ENCODE measurements around the gene MRPS26.
A peak's percentile ranks its signal among the peaks of the same experiment; 100 is the strongest.
"Not testable (repeated sequence)": the region's sequence is repeated elsewhere in the genome, so short reads cannot be mapped to it uniquely, and the experiment has no call there.

Gene MRPS26

GRCh38 chr20:3074812-3075211, 29.0 kb downstream of the MRPS26 start:
- peak; percentile 24 for DNase-seq (ENCODE audit: low spot score)

GRCh38 chr20:3075315-3075714, 29.5 kb downstream of the MRPS26 start:
- not testable (repeated sequence) for DNase-seq (ENCODE audit: low spot score)

DNA sequence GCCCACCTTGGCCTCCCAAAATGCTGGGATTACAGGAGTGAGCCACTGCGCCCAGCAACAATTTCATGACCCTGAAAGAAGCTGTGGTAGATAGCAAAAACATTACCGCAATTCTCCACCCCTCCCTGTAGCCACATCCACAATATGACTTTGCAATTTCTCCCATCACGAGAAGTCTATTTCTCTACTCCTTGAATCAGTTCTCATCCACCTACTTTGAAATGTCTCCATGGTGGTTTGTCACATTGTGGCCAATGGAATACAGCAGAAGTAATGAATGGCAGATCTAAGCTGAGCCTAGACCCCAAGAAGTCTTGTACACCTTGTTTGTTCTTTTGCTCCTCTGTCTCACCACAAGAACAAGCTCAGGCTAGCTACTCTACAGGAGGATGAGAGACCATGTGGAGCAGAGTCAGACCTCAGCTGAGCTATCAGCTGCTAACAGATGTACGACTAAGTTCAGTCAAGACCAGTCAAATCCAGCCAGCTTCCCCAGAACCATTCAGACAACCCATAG, 31.8 kb downstream of the MRPS26 start:
- no peak for DNase-seq (ENCODE audit: low spot score)

DNA sequence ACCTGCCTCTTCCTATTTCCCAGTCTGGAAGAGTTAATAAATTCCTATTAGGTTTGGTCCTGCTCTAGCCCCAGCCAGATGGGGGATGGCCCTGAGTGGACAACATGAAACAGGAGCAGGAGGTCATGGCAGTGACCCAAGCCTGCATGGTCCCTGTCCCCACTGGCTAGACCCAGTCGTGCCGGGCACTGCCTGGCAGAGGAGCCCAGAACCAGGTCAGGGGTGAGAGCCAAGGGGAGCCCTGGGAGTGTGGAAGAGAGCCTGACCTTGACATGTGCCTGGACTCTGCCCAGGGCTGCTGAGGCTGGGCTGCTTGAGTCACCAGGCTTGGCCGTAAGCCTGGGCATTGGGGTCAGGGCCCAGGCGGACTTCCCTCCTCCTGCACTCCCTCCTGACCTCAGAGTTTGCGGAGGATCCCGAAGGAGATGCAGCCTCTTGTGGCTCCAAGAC, 35.1 kb downstream of the MRPS26 start:
- peak; percentile 11 for DNase-seq (ENCODE audit: low spot score)

DNA sequence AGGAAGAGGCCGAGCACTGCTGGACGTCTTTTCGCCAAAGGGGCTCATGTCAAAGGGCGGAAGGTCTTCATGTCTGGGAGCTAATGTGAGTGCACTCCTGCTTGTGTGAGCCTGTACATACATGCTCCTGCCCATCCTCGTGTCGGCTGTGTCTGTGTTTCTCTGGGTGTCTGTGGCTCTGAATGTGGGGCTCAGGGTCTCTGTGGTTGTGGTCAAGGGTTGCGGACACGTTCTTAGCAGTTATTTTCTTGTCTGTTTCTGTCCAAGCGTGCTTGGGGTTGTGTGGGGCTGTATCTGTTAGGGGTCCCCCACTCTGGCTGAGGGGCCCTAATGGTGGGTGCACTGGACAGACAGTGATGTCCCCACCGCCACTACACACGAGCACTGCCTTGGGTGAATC, 35.8 kb downstream of the MRPS26 start:
- no peak for DNase-seq (ENCODE audit: low spot score)

GRCh38 chr20:3082306-3082951, 36.6 kb downstream of the MRPS26 start:
- no peak for DNase-seq (ENCODE audit: low spot score)

DNA sequence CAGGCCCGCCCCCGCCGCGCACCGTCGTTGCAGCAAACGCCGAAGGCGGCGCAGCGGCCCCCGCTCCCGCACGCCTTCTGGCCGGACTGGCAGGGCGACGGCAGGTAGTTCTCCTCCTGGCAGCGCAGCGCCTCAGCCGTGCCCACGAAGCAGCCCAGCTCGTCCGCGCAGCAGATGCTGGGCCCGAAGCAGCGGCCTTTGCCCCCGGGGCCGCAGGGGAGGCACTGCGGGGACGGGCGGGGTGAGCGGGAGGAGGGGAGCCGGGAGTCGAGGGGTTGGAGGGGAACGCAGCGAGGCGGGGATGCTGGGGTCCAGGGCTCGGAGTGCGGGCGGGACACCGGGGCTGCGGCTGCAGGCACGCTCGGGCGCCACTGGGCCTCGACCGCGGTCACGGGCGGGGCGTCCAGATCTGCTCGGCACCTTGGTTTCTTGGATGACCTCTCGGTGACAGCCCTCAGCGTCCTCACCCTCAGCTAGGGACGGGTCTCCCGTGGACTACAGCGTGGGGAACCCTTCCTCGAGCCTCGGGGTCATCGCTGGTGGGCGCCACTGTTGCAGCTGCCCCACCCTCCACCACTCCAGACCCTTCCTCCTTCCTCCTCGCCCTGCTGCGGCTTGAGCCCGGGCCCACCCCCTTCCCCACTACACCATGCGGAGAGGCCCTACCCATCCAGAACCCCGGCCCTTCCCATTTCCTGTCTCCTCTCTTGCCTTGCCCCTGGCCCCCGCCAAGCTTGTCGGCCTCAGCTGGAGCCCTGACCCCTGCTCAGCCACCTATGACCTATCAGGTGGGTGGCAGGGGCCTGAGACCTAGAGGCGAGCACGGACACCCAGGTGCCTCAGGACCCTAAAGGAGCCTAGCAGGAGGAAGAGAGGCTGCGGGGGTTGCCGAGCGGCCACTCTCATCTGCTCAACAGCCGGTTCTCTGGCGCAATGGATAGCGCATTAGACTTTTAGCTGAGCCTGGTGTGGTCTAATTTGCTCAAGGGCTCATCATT, 37.4 kb downstream of the MRPS26 start:
- DNase-seq (ENCODE audit: low spot score): no peak

GRCh38 chr20:3084283-3084985, 38.6 kb downstream of the MRPS26 start, which contains the start of gene AVP:
TSS of gene AVP (minus strand) at chr20:3084724. CDS start at chr20:3084674, 50 bp downstream.
- DNase-seq (ENCODE audit: low spot score): no peak

- no peak for DNase-seq (ENCODE audit: low spot score)
Measured at GRCh38 chr20:3084986-3085360, 39.1 kb downstream of the MRPS26 start.

- no peak for DNase-seq (ENCODE audit: low spot score)
Measured at GRCh38 chr20:3085571-3086072, 39.8 kb downstream of the MRPS26 start.

DNA sequence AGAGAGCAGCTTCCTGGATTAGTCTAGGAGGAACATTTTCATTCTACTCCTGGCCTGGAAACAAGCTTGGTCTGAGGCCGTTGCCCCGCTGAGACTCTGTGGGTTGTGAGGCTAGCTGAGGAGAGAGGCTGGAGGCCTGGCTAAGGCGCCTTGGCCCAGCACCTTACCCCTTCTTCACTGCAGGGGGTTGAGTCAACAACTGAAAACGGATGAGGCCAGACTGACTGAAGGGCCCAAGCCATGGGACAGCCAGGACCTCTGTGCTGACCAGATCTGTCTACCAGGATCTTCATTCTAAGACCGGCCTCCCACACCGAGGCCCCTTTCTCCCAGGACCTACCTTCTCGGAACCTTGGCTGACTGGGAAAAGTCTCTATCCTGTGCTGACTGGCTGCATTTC, 42.2 kb downstream of the MRPS26 start:
- DNase-seq (ENCODE audit: low spot score): no peak

GRCh38 chr20:3090565-3090964, 44.7 kb downstream of the MRPS26 start:
- DNase-seq (ENCODE audit: low spot score): no peak

DNA sequence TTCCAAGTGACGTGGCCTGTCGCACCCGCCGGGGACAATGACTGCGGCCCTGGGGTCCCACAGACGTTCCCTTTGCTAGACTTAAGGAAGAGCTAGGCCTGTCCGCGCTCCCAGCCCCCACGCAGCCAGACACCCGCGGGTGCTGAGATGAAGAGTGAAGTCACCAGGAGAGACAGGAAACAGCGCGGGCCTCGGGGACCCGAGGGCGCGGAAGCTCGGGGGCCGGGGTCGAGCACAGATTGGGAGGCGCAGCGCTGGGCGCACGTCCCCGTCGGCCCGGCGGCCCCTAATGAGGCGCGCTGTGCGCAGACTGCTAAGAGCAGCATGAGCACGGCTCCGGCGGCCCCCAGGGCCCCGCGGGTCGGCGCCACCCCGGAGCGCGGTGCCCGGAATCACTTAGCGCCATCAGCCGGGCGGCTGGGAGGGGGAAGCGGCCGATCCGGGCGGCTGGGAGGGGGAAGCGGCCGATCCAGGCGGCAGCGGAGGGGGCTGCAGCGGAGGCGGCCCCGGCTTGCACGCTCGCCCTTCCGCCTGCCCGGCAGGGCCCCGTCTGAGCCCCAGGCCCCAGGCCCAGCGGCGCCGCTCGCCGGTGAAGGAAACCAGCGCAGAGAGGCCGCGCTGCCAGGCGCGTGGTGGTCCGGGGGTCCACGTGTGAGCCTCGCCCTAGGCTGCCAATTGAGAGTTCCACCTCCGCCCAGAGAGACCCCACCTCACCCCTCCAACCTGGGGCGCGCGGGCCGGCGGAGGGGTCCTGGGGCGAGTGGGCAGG, 46.9 kb downstream of the MRPS26 start:
- DNase-seq (ENCODE audit: low spot score): no peak

DNA sequence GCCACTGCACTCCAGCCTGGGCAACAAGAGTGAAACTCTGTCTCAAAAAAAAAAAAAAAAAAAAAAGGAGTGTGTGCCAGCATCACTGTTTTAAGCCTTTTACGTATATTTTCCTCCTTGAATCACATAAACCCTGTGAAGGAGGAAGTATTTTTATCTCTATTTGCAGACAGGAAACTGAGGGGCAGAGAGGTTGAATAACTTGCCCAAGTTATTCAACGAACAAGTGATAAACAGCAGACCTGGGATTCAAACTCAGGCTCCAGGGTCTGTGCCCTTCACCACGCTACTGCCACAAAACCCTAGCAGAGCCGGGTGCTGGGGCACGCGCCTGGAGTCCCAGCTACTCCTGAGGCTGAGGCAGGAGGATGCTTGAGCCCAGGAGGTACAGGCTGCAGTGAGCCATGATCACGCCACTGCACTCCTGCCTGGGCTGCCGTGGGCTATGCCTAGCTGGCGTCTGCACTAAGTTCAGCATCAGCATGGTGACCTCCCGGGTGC, 48.1 kb downstream of the MRPS26 start:
- DNase-seq (ENCODE audit: low spot score): no peak

- no peak for DNase-seq (ENCODE audit: low spot score)
Measured at GRCh38 chr20:3094848-3095629, 49.2 kb downstream of the MRPS26 start.

Data from LoVo (cell line).